COR-L47 (cell line): ENCODE measurements around the gene IL20RB.
A peak's percentile ranks its signal among the peaks of the same experiment; 100 is the strongest.

Experiments
- DNase-seq: peaks from one replicate; lab custom pipeline; 2025; lab: John Stamatoyannopoulos, UW

The IL20RB gene, protein sequence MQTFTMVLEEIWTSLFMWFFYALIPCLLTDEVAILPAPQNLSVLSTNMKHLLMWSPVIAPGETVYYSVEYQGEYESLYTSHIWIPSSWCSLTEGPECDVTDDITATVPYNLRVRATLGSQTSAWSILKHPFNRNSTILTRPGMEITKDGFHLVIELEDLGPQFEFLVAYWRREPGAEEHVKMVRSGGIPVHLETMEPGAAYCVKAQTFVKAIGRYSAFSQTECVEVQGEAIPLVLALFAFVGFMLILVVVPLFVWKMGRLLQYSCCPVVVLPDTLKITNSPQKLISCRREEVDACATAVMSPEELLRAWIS

DNA sequence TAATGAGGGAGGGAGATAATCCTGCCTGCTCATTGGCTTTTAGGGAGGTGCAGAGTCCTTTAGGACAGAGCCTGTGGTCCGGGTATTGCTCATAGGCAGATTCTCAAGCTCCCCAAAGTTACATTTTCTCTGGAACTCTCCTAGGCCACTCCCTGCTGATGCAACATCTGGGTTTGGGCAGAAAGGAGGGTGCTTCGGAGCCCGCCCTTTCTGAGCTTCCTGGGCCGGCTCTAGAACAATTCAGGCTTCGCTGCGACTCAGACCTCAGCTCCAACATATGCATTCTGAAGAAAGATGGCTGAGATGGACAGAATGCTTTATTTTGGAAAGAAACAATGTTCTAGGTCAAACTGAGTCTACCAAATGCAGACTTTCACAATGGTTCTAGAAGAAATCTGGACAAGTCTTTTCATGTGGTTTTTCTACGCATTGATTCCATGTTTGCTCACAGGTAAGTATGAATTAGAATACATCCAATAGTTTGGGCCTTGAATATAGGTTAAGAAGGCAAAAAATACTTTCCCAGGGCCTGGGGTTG lies at the start of gene IL20RB:
Gene IL20RB, plus strand, starts transcription at position 233 of the 538 bp plus-strand sequence. Its CDS starts 131 bp downstream, at position 364.
- no peak for DNase-seq

DNA sequence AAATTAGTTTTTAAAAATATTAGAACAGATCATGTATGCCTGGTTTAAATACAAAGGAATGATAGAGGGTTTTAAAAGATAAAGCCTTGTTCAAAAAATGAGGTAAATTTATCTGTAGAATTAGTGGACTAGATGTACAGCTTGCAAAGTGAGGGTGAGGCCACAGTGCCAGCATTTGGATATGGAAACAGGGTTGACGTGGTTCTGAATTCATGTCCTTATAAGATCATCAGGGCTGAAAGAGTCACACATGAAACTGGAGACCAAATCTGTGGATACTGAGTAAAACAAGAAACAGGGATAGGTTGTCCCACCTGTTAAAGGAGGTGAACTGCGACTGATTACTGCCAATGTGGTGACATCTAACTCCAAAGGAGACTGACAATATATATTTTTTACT lies 49.5 kb upstream of the IL20RB start:
- no peak for DNase-seq

DNA sequence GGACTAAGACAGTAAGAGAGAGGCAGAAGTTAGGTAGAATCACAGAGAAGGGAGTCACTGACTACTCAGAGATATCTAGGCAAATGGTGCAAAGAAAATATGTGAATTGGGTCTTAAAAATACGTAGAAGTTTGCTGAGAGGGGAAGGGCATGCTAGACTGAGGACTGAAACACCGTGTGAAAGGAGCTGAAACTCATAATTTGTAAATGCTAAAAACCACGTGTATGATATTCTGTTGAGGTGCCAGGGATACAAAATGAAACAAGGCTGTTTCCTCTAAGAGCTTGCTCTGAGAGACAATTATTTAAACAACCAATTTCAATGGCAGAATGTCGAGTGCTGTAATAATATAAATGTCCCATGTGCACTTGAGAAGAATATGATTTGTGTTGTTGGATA lies 48.6 kb upstream of the IL20RB start:
- DNase-seq = no peak

DNA sequence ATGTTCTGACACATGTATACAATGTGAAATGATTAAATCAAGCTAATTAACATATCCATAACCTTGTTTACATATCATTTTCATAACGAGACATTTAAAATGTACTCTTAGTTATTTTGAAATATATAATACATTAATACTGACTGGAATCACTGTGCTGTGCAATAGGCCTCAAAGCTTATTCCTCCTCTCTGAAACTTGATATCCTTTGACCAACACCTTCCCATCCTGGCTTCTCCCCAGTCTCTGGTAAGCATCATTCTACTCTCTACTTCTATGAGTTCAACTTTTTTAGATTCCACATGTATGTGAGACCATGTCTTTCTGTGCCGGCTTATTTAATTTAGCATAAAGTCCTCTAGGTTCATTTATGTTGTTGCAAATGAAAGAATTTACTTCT lies 47.1 kb upstream of the IL20RB start:
- no peak for DNase-seq

DNA sequence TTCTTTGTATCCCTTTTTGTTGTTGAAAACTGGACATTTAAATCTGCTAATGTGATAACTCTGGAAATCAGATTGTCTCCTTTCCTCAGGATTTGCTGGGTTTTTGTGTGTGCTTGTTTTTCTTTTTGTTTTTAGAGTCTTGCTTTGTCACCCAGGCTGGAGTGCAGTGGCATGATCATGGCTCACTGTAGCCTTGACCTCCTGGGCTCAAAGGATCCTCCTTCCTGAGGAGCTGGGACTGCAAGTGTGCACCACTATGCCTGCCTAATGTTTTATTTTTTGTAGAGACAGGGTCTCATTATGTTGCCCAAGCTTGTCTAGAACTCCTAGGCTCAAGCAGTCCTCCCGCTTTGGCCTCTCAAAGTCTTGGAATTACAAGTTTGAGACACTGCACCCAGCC lies 44.6 kb upstream of the IL20RB start:
- DNase-seq = no peak

DNA sequence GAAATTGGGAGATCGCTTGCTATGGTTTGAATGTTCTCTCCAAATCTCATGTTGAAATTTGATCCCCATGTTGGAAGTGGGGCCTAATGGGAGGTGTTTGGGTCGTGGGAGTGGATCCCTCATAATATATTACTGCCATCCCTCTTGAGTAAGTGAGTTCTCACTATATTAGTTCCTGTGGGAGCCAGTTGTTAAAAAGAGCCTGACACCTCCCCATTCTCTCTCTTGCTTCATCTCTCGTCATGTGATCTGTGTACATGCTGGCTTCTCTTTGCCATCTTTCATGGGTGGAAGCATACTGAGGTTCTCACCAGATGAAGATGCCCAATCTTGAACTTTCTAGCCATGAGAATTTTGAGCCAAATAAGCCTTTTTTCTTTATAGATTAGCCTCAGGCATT lies 43.0 kb upstream of the IL20RB start:
- no peak for DNase-seq

DNA sequence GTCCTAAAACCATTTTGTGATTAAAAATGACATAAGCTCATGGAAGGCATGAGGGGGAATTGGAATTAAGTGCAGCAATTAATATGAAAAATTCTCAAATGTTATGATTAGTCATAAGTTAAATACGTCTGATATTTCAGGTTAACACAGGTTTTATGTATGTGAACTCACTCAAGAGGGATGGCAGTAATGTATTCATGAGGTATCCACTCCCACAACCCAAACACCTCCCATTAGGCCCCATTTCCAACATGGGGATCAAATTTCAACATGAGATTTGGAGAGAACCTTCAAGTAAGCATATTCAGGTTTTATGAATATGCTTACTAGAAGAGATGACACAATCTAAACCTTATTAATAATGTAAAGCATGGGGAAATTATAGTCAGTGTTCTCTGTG lies 41.6 kb upstream of the IL20RB start:
- DNase-seq = no peak

DNA sequence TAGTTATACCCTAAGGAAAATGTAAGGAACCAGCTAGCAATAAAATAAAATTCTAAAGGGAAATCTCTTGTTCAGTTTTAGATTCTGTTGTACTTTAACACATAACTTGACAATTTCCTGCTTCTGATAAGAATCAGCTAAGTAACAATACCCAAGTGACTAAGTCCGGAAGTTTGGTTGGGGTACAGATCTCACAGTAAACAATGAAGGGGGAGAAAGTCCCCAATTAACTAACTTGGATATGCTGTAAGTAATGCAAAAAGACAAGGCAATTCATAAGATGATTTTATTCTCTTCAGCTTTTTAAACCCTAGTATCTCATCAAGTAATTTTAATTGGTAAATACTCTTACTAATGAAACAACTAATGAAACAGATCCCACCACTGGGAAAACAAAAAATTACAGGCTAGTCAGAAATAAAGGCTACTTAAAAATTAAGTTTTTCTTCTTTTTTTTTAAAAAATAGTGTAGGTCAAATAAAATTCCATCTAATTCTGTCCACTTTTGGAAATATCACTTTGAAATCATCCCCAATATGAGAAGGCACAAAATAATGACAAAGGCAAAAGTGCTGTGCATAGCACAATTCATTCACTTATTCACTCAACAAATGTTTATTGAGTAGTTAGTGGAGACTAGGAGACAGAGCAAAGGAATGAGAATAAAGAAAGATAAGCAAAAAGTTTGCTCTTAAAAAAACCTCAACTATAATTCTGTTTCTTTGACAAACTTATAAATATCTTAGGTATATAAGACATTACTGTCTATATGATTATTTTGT lies 37.8 kb upstream of the IL20RB start:
- no peak for DNase-seq

DNA sequence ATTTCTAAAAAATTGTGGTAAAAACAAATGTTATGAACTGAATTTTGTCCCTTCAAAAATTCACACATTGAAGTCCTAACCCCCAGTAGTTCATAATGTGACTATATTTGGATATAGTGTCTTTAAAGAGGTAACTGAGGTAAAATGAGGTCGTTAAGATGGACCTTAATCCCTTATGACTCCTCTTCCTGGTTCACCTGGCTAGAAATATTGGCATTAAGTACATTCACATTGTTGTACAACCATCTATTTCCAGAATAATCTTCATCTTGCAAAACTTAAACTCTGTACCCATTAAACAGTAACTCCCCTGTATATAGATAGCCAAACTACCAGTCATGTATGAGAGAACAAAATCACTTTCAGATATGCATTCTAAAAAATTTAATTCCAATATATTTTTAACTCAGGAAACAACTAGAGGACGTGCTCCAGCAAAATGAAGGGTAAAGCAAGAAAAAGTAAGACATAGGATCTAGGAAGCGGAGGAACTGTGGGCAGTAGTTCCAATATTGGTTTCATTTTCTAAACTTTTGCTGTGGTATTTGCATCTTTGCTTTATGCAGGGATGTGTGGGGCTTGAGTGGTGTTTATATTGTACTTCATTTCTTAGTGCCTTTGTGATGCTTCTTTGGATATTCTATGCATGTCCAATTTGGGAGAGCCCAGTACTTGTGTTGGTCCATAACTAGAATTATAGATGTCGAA lies 36.7 kb upstream of the IL20RB start:
- no peak for DNase-seq

DNA sequence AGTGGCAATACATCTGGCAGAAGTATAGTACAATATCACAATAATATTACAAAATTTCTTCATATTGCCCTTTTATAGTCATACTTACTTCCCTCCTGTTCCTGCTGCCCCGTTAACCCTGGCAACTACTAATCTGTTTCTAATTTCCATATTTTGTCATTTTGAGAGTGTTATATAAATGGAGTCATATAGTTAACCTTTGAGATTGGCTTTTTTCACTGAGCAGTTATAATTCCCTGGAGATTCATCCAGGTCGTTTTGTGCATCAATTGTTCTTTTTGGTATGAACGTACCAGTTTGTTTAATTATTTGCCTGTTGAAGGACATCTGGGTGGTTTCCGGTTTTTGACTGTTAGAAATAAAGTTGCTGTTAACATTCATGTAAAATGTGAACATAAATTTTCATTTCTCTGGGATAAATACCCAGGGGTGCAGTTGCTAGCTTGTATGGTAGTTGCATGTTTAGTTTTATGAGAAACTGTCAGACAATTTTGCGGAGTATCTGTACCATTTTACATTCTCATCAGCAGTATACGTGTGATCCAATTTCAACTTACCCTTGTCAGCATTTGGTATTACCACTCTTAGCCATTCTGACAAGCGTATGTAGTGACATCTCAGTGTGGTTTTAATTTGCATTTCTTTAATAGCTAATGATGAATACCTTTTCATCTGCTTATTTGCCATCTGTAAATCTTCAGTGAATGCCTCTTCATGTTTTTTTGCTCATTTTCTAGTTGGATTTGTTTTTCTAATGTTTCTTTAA lies 32.2 kb upstream of the IL20RB start:
- DNase-seq = no peak

DNA sequence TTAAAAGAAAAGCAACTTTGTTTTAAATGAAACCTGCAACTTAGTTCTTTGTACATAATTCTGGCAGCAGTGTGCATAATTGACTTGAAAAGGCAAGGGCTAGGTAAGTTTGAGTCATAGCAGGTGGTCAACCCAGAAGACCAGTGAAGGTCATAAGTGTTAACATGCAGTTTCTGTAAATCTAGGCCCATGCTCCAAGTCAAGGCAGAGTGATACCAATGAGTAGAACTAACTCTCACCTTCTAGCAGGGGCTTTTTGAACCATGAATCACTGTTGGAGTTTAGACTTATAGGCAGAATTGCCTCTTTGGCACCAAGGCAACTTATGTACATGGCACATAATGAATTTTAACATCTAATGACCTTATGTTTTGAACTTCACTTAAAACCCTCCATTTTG lies 29.5 kb upstream of the IL20RB start:
- DNase-seq = no peak

DNA sequence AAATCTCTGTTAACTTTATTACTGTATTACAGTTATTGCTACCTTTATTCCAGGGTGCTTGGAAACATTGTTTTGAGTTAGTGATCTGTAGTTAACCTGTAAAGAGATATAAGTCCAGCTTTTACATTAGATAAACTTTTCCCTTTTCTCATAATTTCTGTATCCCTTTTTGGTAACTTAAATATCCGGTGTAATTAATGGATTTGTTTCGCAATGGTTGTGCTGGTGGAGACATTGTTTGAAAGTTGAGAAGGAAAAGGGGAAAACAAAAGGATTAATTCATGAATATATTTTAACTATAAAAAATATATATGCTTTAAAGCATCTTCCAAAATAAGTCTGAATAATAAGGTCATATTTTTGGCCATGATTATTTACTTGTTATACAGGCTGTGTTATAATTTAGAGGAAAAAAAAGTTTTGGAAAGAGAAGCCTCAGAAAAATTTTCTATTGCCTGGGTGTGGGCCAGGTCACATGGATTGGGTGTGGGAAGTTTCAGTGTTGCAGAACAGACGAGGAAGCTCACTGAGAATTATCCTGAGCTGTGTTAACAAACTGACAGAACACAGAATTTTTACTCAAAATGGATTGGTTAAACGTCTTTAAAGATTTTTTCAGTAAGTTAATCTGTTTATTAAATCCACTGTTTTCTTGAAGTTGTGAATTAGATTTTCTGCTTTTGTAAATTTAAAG lies 27.7 kb upstream of the IL20RB start:
- DNase-seq = no peak

DNA sequence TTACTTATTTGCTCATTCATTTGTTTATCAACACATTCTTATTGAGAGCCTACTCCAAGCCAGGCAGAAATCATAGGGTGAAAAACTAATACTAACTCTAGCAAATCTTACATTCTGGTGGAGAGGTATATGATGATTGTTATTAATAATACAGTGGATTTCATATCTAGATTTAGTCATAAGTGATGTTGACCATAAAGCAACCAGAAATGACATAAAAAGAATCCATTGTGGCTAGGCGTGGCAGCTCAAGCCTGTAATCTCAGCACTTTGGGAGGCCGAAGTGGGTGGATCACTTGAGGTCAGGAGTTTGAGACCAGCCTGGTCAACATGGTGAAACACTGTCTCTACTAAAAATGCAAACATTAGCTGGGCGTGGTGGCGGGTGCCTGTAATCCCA lies 26.2 kb upstream of the IL20RB start:
- no peak for DNase-seq

DNA sequence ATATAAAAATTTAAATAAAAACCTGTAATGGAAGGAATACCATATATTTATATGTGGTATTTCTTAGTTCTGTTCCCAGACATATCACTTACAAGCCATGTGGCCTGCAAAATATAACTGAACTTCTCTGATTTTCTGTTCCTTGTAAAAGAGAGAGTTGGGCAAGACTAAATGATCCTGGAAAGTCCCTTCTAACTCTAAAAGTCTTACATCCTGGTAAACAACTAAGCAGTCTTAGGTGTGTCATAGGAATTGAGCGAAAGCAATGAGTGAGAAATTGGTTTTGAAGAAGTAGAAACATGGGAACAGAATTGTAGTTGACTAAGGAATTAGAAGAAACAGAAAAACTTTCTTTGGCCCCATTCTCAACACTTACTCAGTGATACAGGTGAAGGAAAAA lies 25.3 kb upstream of the IL20RB start:
- no peak for DNase-seq

DNA sequence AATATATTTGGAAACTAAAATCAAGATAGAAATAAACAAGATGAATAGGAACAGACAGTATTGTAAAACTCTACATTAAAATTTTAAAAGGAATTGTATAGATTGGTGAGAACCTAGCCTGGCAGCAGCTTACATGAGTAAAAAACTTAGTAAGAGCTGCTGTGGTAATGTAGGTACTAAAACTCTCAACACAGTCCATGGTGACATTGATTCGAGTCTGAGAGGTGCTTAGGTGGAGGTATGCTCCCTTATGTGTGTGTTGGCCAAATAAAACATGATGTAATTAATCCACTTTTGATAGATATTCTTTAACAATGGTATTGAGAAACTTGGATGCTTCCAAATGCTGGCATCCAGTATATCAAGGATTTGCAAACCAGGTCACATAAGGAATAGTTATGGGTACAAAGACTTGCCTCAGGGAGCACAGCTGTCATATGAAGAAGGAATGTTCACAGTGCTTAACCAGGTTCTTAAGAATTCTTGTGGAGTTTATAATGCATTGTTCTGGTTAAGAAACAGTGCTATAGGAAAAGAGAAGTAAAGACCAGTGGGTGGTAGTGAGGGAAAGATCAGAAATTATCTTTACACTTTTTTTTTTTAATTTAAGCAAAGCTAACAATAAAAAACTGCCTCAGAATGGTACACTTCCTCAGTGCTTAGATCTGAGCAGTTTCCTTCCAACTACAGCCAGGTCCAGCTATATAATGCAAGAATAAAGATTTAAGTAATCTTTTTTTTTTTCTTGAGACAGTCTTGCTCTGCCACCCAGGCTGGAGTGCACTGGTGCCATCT lies 24.6 kb upstream of the IL20RB start:
- no peak for DNase-seq

DNA sequence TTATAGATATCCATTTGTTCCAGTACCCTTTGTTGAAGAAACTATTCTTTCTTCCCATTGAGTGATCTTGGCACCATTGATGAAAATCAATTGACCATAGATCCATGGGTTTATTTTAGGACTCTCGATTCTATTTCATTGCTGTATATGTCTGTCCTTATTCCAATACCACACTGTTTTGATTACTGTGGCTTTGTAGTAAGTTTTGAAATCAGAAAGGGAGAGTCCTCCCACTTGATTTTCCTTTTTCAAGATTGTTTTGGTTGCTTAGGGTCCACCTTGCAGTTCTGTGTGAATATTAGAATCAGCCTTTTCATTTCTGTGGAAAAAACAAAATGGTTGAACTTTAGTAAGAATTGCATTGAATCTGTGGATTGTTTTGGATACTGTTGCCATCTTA lies 20.6 kb upstream of the IL20RB start:
- no peak for DNase-seq

DNA sequence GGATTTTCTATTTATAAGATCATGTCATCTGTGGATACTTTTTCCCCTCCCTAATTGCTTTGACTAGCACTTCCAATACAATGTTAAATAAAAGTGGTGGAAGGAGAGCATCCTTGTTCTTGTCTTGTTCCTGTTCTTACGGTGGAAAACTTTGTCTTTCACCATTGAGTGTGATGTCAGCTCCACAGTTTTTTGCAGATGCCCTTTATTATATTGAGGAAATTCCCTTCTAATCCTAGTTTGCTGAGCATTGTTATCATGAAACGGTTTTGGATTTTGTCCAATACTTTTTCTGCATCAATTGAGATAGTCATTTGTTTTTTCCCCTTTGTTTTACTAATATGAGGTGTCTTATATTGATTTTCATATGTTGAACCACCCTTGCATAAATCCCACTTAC lies 19.9 kb upstream of the IL20RB start:
- peak; percentile 74 for DNase-seq

DNA sequence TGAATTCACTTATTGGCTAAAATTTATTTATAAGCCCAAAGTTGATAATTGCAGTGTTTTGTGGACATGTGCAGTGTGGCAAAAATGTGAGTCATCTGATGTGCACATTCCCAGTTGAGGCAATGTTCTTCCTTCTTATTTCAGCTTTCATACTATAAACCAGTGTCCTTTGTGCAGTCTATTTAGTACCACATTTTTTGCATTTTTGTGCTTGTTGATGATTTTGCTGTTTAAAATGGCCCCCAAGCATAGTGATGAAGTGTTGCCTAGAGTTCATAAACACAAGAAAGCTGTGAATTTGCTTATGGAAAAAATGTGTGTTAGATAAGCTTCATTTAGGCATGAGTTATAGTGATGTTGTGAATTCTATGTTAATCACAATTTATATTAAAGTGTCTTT lies 19.4 kb upstream of the IL20RB start:
- no peak for DNase-seq

DNA sequence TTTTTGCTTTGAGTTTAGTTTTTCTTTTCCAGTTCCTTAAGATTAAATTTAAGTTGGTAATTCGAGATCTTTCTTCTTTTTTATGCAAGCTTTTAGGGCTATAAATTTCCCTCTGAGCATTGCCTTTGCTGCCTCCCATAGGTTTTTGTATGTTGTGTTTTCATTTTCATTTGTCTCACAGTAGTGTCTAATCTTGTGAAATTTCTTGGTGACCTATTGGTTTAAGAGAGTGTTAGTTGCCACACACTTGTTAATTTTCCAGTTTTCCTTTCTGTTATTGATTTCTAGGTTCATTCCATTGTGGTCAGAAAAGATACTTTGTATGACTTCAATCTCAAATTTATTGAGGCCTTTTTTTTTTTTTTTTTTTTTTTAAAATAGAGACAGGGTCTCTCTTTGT lies 18.3 kb upstream of the IL20RB start:
- DNase-seq = no peak

DNA sequence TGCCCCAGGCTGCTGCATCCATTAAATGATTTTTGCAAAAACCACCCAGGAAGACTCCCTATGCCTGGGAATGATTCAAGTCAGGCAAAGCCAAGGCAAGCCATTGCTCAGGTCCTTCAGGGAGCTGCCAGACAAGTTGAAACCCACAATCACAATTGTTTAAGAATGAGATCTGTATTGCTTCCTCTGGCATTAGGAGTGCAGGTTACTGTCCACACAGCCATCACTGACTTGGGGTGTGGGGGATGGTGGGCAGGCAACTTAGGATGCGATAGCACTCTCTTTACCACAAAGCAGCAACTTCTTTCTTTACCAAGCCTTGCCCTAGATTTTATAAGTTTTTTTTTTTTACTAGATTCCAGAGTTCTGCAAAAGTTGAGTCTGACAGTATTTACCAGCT lies 15.0 kb upstream of the IL20RB start:
- no peak for DNase-seq

DNA sequence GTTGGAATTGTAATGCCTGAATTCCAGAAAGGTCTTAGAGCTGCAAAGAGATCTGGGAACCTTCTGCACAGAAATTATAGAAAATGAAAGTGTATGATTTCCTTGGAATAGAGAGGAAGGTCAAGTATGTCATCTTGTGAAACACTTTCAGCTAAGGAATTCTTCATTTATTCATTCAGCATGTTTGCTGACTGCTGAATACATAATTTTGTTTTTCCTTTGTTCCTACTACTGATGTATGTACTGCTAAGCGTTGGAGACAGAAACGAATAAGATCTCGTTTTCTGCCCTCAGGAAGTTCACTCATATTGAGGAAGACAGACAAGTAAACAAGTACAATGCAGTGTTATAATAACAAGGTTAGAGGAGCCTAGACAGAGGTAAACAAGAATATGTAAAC lies 14.3 kb upstream of the IL20RB start:
- DNase-seq = no peak
